Testis (tissue), 2 donors: Measurements from ENCODE around the gene CTSC.

ENCODE experiments used
- POLR2A ChIP-seq: fragments of 450-650 bp; IDR thresholded peaks from one replicate; pipeline ENCODE4 v1.6.1; 2017; ENCODE audit warnings: antibody characterized with exemption, mild to moderate bottlenecking, moderate library complexity
- TF ChIP-seq, protein P1 (sequence below), 3 experiments: fragments of 450-650 bp in 2 of 3; fragments of 200-600 bp in 1 of 3; sonication (generic) in 1 of 3; IDR thresholded peaks; one replicate each; pipeline ENCODE4 v1.5.1; 2016 to 2019; ENCODE audit warnings: antibody characterized with exemption in 3 of 3, mild to moderate bottlenecking in 2 of 3, moderate library complexity in 1 of 3

DNA sequence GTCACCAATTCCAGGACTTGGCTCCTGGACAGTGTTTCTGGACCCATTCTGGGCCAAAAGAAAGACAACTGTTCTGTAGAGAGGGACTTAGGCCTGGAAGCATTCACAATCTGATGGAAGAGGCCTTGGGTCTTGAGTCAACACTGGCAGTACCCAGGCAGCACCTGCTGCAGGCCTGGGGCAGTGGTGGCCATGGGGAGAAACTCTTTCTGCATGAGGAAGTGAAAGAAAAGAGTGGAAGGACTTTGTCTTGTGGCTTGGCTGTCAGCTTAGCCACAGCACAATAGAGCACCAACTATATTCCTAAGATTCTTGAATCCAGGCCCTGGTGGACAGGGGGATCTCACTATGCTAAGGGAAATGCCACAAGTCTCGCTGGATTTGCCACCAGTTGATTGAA, 70.6 kb downstream of the CTSC start:
- TF ChIP-seq, protein P1, sequence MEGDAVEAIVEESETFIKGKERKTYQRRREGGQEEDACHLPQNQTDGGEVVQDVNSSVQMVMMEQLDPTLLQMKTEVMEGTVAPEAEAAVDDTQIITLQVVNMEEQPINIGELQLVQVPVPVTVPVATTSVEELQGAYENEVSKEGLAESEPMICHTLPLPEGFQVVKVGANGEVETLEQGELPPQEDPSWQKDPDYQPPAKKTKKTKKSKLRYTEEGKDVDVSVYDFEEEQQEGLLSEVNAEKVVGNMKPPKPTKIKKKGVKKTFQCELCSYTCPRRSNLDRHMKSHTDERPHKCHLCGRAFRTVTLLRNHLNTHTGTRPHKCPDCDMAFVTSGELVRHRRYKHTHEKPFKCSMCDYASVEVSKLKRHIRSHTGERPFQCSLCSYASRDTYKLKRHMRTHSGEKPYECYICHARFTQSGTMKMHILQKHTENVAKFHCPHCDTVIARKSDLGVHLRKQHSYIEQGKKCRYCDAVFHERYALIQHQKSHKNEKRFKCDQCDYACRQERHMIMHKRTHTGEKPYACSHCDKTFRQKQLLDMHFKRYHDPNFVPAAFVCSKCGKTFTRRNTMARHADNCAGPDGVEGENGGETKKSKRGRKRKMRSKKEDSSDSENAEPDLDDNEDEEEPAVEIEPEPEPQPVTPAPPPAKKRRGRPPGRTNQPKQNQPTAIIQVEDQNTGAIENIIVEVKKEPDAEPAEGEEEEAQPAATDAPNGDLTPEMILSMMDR (IDR thresholded peaks at IDR 0.05): no peak
- TF ChIP-seq POLR2A: no peak
